Measurements from ENCODE around the gene BSND.

BSND gene

DNA sequence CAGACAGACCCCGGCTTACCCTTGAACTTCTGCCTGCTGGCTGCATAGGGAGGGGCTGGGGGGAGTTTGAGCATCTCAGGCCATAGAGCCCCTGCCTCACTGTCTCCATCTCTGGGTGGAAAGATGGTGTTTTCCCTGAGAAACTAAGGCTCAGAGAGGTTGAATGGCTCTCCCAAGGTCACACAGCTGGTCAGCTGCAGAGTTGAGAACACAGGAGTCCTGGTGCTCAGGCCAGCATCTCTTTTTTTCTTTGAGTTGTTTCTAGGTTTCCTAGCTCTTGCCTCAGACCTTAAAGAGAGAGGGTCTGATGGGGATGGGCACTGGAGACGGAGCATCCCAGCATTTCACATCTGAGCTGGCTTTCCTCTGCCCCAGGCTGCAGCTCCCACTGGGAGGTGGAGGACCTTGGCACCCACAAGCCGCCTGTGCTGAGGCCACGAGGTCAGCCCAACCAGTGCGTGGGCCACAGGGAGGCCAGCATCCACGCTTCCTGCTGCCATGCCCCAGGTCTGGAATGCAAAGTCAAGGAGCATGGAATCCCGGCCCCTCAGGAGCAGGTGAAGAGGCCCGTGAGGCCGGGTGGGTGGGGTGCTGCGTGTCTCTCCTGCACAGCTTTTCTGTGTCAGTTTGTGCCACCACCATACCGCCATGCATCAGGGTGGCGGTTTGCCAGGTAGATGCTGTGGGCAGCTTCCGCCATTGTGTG lies 62.4 kb downstream of the BSND start:
- CTCF ChIA-PET = interaction anchor here (1.2 to 3.2 kb wide), 4 partner anchors 10 to 116 kb away, joined by 3 to 20 read pairs (median 4); no protein-coding TSS in a partner anchor
- no peak overlapping the region for H3K4me3 ChIP-seq (ENCODE audit: low read depth, low read length)
- TF ChIP-seq, protein P1, sequence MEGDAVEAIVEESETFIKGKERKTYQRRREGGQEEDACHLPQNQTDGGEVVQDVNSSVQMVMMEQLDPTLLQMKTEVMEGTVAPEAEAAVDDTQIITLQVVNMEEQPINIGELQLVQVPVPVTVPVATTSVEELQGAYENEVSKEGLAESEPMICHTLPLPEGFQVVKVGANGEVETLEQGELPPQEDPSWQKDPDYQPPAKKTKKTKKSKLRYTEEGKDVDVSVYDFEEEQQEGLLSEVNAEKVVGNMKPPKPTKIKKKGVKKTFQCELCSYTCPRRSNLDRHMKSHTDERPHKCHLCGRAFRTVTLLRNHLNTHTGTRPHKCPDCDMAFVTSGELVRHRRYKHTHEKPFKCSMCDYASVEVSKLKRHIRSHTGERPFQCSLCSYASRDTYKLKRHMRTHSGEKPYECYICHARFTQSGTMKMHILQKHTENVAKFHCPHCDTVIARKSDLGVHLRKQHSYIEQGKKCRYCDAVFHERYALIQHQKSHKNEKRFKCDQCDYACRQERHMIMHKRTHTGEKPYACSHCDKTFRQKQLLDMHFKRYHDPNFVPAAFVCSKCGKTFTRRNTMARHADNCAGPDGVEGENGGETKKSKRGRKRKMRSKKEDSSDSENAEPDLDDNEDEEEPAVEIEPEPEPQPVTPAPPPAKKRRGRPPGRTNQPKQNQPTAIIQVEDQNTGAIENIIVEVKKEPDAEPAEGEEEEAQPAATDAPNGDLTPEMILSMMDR (IDR thresholded peaks at IDR 0.05; ENCODE audit: insufficient read depth, low read length, missing control alignments) = no peak
- POLR2A ChIA-PET = no interaction called here
- DNase-seq (ENCODE audit: low read depth, low spot score) = no peak

All from AG04449 (cell line).